Measurements from ENCODE around the gene VKORC1L1. TPM values are rescaled to one million over a fixed set of nuclear protein-coding genes. Genes with fewer than 3 reads are reported as not detected.
"Not testable (repeated sequence)": the region's sequence is repeated elsewhere in the genome, so short reads cannot be mapped to it uniquely, and the experiment has no call there.

Gene VKORC1L1
- total RNA-seq, 1 experiment from 2014 or later: 30.9 TPM

- TF ChIP-seq ZBTB33 (IDR thresholded peaks at IDR 0.05; ENCODE audit: extremely low read depth, insufficient replicate concordance, low read length) (no peak), TCF7L2 (IDR thresholded peaks at IDR 0.05; ENCODE audit: borderline replicate concordance, extremely low read depth, insufficient read depth, insufficient read length) (no peak), EZH2phosphoT487 (IDR thresholded peaks at IDR 0.05; ENCODE audit: borderline replicate concordance) (no peak), SP1 (IDR thresholded peaks at IDR 0.05; ENCODE audit: low read depth) (no peak), POLR2AphosphoS5 (IDR thresholded peaks at IDR 0.05; ENCODE audit: low read depth, low read length) (no peak), EZH2 (IDR thresholded peaks at IDR 0.05) (no peak), ATF3 (IDR thresholded peaks at IDR 0.05) (no peak), RAD21 (IDR thresholded peaks at IDR 0.05; ENCODE audit: low read depth) (no peak)
Measured at GRCh38 chr7:65937296-65937695, 64.4 kb downstream of the VKORC1L1 start (continued).

GRCh38 chr7:65938336-65938895, 65.5 kb downstream of the VKORC1L1 start:
- H2AFZ ChIP-seq (ENCODE audit: low read depth, low read length, poor library complexity, severe bottlenecking): no peak overlapping the region
- H3K27me3 ChIP-seq (ENCODE audit: insufficient read depth, low read length): no peaks in the 10 kb centered on the region
- no peak for ATAC-seq
- peaks cover 1% of the 10 kb centered on the region; the same call in 1 of the 2 replicates for H4K20me1 ChIP-seq (ENCODE audit: insufficient read depth)
- intact Hi-C loops (cut with micrococcal nuclease): no loop called here
- H3K36me3 ChIP-seq (ENCODE audit: control insufficient read depth in 1 of 2, insufficient read depth in 2 of 2, low read length in 2 of 2): no peaks in the 10 kb centered on the region
- TF ChIP-seq POLR2AphosphoS5 (IDR thresholded peaks at IDR 0.05; ENCODE audit: low read depth, low read length) (no peak), EZH2 (IDR thresholded peaks at IDR 0.05) (no peak), ELF1 (IDR thresholded peaks at IDR 0.05; ENCODE audit: borderline replicate concordance, low read depth) (no peak), ZFX (IDR thresholded peaks at IDR 0.05) (no peak), RAD21 (IDR thresholded peaks at IDR 0.05; ENCODE audit: low read depth) (no peak), POLR2A (IDR thresholded peaks at IDR 0.05; ENCODE audit: borderline replicate concordance, extremely low read depth, insufficient read depth, insufficient read length) (no peak), MAX (IDR thresholded peaks at IDR 0.05) (no peak), ZBTB33 (IDR thresholded peaks at IDR 0.05; ENCODE audit: extremely low read depth, insufficient replicate concordance, low read length) (no peak), SRF (IDR thresholded peaks at IDR 0.05; ENCODE audit: low read depth) (no peak), TCF7L2 (IDR thresholded peaks at IDR 0.05; ENCODE audit: borderline replicate concordance, extremely low read depth, insufficient read depth, insufficient read length) (no peak), CBX3 (IDR thresholded peaks at IDR 0.05; ENCODE audit: low read depth) (no peak)
- no peaks in the 10 kb centered on the region for H3K9me3 ChIP-seq (ENCODE audit: control insufficient read depth in 1 of 2, insufficient read depth in 1 of 2, low read depth in 1 of 2, low read length in 2 of 2)
- no peaks in the 10 kb centered on the region for H3K4me1 ChIP-seq (ENCODE audit: control insufficient read depth in 1 of 2, insufficient read depth in 2 of 2, low read length in 2 of 2)
- H3K4me2 ChIP-seq (ENCODE audit: low read length): no peak overlapping the region
- no TSS peak for BruUV-seq (replicated peaks)
- ChIA-PET RAD21 (ENCODE audit: low non-redundant PET in 1 of 2, low total read pairs in 2 of 2, uncharacterized antibody in 2 of 2, unreplicated experiment in 2 of 2) (no interaction called here), POLR2A (no interaction called here), CTCF (no interaction called here)
- H3K27ac ChIP-seq (ENCODE audit: low read depth, low read length): no peak overlapping the region
- H3K9ac ChIP-seq (ENCODE audit: low read length): no peak overlapping the region
- H3K79me2 ChIP-seq (ENCODE audit: insufficient read depth, low read length): peaks cover 47% of the 10 kb centered on the region
- DNase-seq (ENCODE audit: low read depth, low spot score): no peak
- no peak overlapping the region for H3K4me3 ChIP-seq (replicated peaks in 1 of 2; ENCODE audit: low read depth in 1 of 2, low read length in 2 of 2)
- H3K9me2 ChIP-seq (ENCODE audit: insufficient read depth): no peaks in the 10 kb centered on the region

GRCh38 chr7:65945787-65946186, 72.9 kb downstream of the VKORC1L1 start:
- ATAC-seq: not testable (repeated sequence)

More at GRCh38 chr7:65945787-65946186, 72.9 kb downstream of the VKORC1L1 start:
- H3K4me3 ChIP-seq (replicated peaks in 1 of 2; ENCODE audit: low read depth in 1 of 2, low read length in 2 of 2); BruUV-seq (replicated peaks); H3K4me1 ChIP-seq (ENCODE audit: control insufficient read depth in 1 of 2, insufficient read depth in 2 of 2, low read length in 2 of 2); H3K4me2 ChIP-seq (ENCODE audit: low read length); H2AFZ ChIP-seq (ENCODE audit: low read depth, low read length, poor library complexity, severe bottlenecking); H3K27ac ChIP-seq (ENCODE audit: low read depth, low read length); H3K36me3 ChIP-seq (ENCODE audit: control insufficient read depth in 1 of 2, insufficient read depth in 2 of 2, low read length in 2 of 2); RAD21 ChIA-PET (ENCODE audit: low non-redundant PET in 1 of 2, low total read pairs in 2 of 2, uncharacterized antibody in 2 of 2, unreplicated experiment in 2 of 2); H3K9ac ChIP-seq (ENCODE audit: low read length); CTCF ChIA-PET; H3K27me3 ChIP-seq (ENCODE audit: insufficient read depth, low read length); H3K9me3 ChIP-seq (ENCODE audit: control insufficient read depth in 1 of 2, insufficient read depth in 1 of 2, low read depth in 1 of 2, low read length in 2 of 2); H4K20me1 ChIP-seq (ENCODE audit: insufficient read depth); DNase-seq (ENCODE audit: low read depth, low spot score); POLR2A ChIA-PET; H3K79me2 ChIP-seq (ENCODE audit: insufficient read depth, low read length); H3K9me2 ChIP-seq (ENCODE audit: insufficient read depth): not testable (repeated sequence)
- intact Hi-C loops (cut with micrococcal nuclease): loop anchor here (10.0 kb wide), 1 partner anchor 61 kb away; no protein-coding TSS in a partner anchor

All from HCT116 (cell line).